CD4-positive, alpha-beta T cell treated with Interleukin-17A for 4 hours (primary cell): ENCODE data around the gene ZNF574.
"Not testable (repeated sequence)": the region's sequence is repeated elsewhere in the genome, so short reads cannot be mapped to it uniquely, and the experiment has no call there.

Experiments
- DNase-seq: peaks from one replicate; pipeline ENCODE4 v3.0.0-alpha.2; 2020; ENCODE audit warnings: mixed read lengths

The ZNF574 gene

GRCh38 chr19:42080764-42081375 lies 4.9 kb downstream of the ZNF574 start:
- no peak for DNase-seq

GRCh38 chr19:42081584-42082203 lies 5.7 kb downstream of the ZNF574 start:
- peak; percentile 26 for DNase-seq

- no peak for DNase-seq
Observed at GRCh38 chr19:42083537-42083936, 7.6 kb downstream of the ZNF574 start.

- no peak for DNase-seq
Observed at GRCh38 chr19:42086188-42086736, 10.3 kb downstream of the ZNF574 start.

GRCh38 chr19:42086770-42087550 lies 11.0 kb downstream of the ZNF574 start:
- DNase-seq, result no peak

GRCh38 chr19:42088471-42089190 lies 12.7 kb downstream of the ZNF574 start:
- DNase-seq, result no peak

- no peak for DNase-seq
Observed at GRCh38 chr19:42089191-42089750, 13.3 kb downstream of the ZNF574 start.

- no peak for DNase-seq
Observed at GRCh38 chr19:42089772-42090171, 13.8 kb downstream of the ZNF574 start.

GRCh38 chr19:42090672-42091071 lies 14.7 kb downstream of the ZNF574 start:
- no peak for DNase-seq

GRCh38 chr19:42091300-42091699 lies 15.3 kb downstream of the ZNF574 start:
- DNase-seq, result no peak

GRCh38 chr19:42091742-42092141 lies 15.8 kb downstream of the ZNF574 start:
- no peak for DNase-seq

- DNase-seq, result peak; percentile 52
Observed at GRCh38 chr19:42092350-42092749, 16.4 kb downstream of the ZNF574 start.

GRCh38 chr19:42093505-42093904 lies 17.5 kb downstream of the ZNF574 start:
- DNase-seq, result no peak

GRCh38 chr19:42093926-42094325 lies 18.0 kb downstream of the ZNF574 start:
- DNase-seq, result no peak

- no peak for DNase-seq
Observed at GRCh38 chr19:42095142-42095813, 19.3 kb downstream of the ZNF574 start.

- DNase-seq, result no peak
Observed at GRCh38 chr19:42095814-42096230, 19.9 kb downstream of the ZNF574 start.

- DNase-seq, result no peak
Observed at GRCh38 chr19:42096255-42096837, 20.4 kb downstream of the ZNF574 start.

- DNase-seq, result no peak
Observed at GRCh38 chr19:42097461-42097860, 21.5 kb downstream of the ZNF574 start.

- no peak for DNase-seq
Observed at GRCh38 chr19:42098781-42099180, 22.8 kb downstream of the ZNF574 start.

- DNase-seq, result no peak
Observed at GRCh38 chr19:42099336-42099925, 23.5 kb downstream of the ZNF574 start.

GRCh38 chr19:42100241-42100640 lies 24.3 kb downstream of the ZNF574 start:
- DNase-seq, result not testable (repeated sequence)
